ENCODE data around the gene TMEM229B. TPM values are rescaled to one million over a fixed set of nuclear protein-coding genes. Genes with fewer than 3 reads are reported as not detected.

The TMEM229B gene
- total RNA-seq, 1 donor from 2014 or later = 2.2 TPM

- no peak for DNase-seq (ENCODE audit: low read depth)
- no peak for TF ChIP-seq CTCF (conservative IDR thresholded peaks at IDR 0.05; ENCODE audit: low read depth, low read length)
- H3K4me3 ChIP-seq (ENCODE audit: low read depth, low read length) = no peak overlapping the region
Observed at GRCh38 chr14:67441256-67441655, 47.3 kb downstream of the TMEM229B start.

- no peak overlapping the region for H3K4me3 ChIP-seq (ENCODE audit: low read depth, low read length)
- no peak for TF ChIP-seq CTCF (conservative IDR thresholded peaks at IDR 0.05; ENCODE audit: low read depth, low read length)
- no peak for DNase-seq (ENCODE audit: low read depth)
Observed at GRCh38 chr14:67440513-67440912, 48.0 kb downstream of the TMEM229B start.

GRCh38 chr14:67438969-67439368 is 49.6 kb downstream of the TMEM229B start:
- no peak for DNase-seq (ENCODE audit: low read depth)
- H3K4me3 ChIP-seq (ENCODE audit: low read depth, low read length) = no peak overlapping the region
- TF ChIP-seq CTCF (conservative IDR thresholded peaks at IDR 0.05; ENCODE audit: low read depth, low read length) = no peak

GRCh38 chr14:67436006-67436866 is 52.3 kb downstream of the TMEM229B start:
- H3K4me3 ChIP-seq (ENCODE audit: low read depth, low read length) = no peak overlapping the region
- no peak for TF ChIP-seq CTCF (conservative IDR thresholded peaks at IDR 0.05; ENCODE audit: low read depth, low read length)
- no peak for DNase-seq (ENCODE audit: low read depth)

GRCh38 chr14:67435603-67436002 is 52.9 kb downstream of the TMEM229B start:
- TF ChIP-seq CTCF (conservative IDR thresholded peaks at IDR 0.05; ENCODE audit: low read depth, low read length) = no peak
- H3K4me3 ChIP-seq (ENCODE audit: low read depth, low read length) = no peak overlapping the region
- DNase-seq (ENCODE audit: low read depth) = no peak

- H3K4me3 ChIP-seq (ENCODE audit: low read depth, low read length) = no peak overlapping the region
- no peak for TF ChIP-seq CTCF (conservative IDR thresholded peaks at IDR 0.05; ENCODE audit: low read depth, low read length)
- DNase-seq (ENCODE audit: low read depth) = no peak
Observed at GRCh38 chr14:67432050-67432564, 56.4 kb downstream of the TMEM229B start.
